Stimulated activated CD4-positive, alpha-beta T cell treated with anti-CD3 and anti-CD28 coated beads, Interleukin-1b, Interleukin-23, amount 100 ng/mL, for 24 hours (primary cell): Measurements from ENCODE around the gene TNFRSF19.

Experiments
- DNase-seq, 4 experiments: peaks; one replicate each; pipeline ENCODE4 v3.0.0-alpha.2; 2020; ENCODE audit warnings: low read depth in 4 of 4, low spot score in 1 of 4

Gene TNFRSF19

GRCh38 chr13:23627410-23627809 lies 57.2 kb downstream of the TNFRSF19 start:
- no peak for DNase-seq

DNA sequence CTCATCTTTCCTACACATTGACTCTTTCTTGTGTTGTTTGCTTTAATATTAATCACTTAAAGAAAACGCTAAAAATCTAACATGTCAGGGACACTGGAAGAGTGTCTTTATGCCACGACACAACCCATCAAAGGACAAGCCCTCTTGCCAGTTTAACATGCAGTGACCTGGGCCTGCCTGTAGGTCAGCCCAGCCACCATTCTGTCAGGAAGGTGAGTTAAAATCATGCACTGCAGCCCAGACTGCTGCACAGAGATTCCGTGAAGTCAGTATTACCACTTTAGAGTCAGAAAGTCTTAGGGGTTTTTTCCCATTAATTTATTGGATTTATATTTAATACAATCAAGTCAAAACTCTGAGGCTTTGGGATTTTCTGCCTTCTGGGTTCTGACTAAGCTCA lies 58.0 kb downstream of the TNFRSF19 start:
- no peak for DNase-seq

DNA sequence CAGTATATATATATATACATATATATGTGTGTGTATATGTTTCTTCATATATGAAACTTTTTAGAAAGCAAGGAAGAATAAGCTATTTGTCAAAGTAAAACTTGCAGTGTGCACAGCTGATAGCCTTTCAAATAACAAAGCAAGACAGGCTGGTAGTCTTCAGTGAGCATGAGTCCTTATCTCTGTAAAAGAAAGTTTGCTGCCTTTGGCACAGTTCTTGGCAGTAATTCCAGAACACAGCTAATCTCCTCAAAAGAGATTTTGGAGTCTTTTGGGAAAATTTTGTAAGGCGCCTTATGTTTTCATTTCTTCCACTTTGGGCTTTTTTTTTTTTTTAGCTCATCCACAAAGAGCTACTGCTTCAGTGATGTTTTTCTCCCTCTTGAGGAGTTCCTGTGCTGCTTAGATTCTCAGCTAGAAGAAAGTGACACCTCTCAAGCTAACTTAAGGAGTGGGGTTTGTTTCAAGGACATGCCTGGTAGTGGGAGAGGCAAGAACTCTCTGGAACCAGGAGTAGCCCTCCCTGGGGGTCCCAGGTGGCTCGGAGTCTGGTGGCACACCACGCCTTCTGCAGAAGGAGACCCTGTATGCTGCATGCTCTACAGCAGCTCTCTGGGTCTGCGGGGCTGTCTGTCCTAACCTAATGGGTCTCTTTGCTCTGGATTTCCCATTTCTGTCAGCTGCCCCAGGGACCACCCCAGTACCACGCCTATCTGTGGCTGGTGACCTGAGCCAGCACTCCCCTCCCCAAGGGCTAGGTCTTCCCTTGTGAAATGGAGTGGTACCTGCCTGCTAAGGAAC lies 58.8 kb downstream of the TNFRSF19 start:
- DNase-seq: no peak

DNA sequence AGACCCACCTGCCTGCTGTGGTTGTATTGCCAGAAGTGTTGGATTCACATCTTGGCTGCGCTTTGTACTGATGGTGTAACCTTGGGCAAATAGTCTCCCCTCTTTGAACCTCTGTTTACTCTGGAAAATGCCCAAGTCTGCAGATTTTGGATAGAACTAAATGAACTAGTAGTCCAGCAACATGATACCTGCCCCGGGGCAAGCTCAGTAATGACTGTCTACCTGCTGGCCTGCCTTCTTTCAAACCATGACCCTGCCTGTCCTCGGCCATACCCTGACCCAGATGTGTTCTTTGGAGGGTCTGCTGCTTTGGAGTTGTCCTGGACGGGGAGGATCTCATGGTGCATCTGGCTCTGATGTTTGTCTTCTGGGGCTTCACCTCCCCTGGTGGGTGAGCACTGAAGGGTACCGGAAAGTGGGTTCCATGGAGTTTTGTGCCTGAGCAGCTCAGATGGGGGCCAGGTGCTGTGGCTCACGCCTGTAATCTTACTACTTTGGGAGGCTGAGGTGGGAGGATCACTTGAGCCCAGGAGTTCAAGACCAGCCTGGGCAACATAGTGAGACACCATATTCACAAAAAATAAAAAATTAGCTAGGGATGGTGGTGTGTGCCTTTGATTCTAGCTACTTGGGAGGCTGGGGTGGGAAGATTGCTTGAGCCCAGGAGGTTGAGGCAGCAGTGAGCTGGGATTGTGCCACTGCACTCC lies 59.5 kb downstream of the TNFRSF19 start:
- no peak for DNase-seq

GRCh38 chr13:23630349-23631093 lies 60.3 kb downstream of the TNFRSF19 start:
- DNase-seq: no peak

- DNase-seq: no peak
Observed at GRCh38 chr13:23631311-23632047, 61.3 kb downstream of the TNFRSF19 start.

- DNase-seq: no peak
Observed at GRCh38 chr13:23632048-23632582, 61.9 kb downstream of the TNFRSF19 start.

GRCh38 chr13:23632741-23633140 lies 62.5 kb downstream of the TNFRSF19 start:
- DNase-seq: no peak

- no peak for DNase-seq
Observed at GRCh38 chr13:23634897-23635296, 64.7 kb downstream of the TNFRSF19 start.

- no peak for DNase-seq
Observed at GRCh38 chr13:23636360-23636759, 66.1 kb downstream of the TNFRSF19 start.

DNA sequence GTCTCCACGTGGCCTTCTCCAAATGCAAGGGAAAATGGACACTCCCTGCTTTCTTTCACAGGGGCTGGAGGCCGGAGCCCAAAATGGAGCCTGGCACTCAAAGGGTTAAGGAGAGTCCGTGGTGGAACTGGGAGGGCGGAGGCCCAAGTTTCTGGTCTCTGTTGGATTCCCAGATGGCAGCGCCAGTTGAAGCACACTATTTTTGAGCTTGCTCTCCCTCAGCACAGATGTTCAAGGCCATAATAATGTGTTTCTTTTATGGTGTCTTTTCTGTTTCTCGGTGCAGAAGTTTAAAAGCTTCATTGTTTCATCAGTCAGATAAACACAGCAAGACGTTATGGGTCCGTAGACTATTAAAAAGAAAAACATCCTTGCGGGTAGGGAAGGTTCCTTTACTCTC lies 67.6 kb downstream of the TNFRSF19 start:
- no peak for DNase-seq

GRCh38 chr13:23639674-23640073 lies 69.5 kb downstream of the TNFRSF19 start:
- DNase-seq: no peak

GRCh38 chr13:23642110-23642509 lies 71.9 kb downstream of the TNFRSF19 start:
- no peak for DNase-seq

GRCh38 chr13:23643338-23644125 lies 73.3 kb downstream of the TNFRSF19 start:
- DNase-seq: no peak

- no peak for DNase-seq
Observed at GRCh38 chr13:23644126-23644419, 73.9 kb downstream of the TNFRSF19 start.

GRCh38 chr13:23644527-23645138 lies 74.4 kb downstream of the TNFRSF19 start:
- no peak for DNase-seq

DNA sequence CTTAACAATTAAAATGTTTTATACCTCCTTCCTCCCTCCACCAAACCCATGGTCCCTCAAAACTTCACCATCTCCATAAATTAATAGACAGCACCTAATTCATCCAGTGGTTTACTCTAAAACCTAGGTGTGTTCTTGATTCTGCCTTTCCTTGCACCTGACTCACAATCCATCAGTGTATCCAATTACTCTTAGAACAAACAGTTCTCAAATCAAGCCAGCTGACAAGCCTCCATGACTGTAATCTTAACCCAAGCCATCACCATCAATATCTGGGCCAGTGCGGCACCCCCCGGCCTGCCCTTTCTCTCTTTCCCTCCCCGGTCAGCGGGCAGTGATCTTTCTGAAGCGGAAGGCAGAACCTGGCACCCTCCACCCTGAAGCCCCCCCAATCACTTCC lies 75.6 kb downstream of the TNFRSF19 start:
- no peak for DNase-seq

- DNase-seq: no peak
Observed at GRCh38 chr13:23651439-23651838, 81.2 kb downstream of the TNFRSF19 start.

DNA sequence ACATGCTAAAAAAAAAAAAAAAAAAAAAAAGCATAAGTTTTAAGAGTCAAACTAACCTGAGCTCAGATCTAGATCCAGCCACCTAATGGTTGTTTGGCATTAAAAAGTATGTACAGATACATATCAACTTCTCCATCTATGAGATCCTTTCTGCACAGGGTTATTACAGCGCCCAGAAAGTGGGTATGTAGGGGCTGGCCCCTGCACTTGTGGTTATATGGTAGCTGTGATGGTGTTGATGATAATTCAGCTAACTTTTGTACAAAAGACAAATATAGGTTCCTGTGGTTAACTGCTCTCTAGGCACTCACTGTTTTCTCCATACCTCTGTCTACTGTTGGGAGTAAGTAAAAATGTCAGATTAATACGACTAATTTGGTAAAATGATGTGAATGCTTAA lies 81.7 kb downstream of the TNFRSF19 start:
- DNase-seq: no peak
